Breast epithelium (tissue), 3 donors: ENCODE measurements around the gene RAB9B.

Source experiments
- POLR2A ChIP-seq: fragments of 450-650 bp; IDR thresholded peaks from one replicate; pipeline ENCODE4 v1.6.1; 2016; ENCODE audit warnings: antibody characterized with exemption, mild to moderate bottlenecking, moderate library complexity
- TF ChIP-seq, protein P1 (sequence below), 3 donors: fragments of 450-650 bp; IDR thresholded peaks; one replicate each; pipeline ENCODE4 v1.5.1; 2016 to 2017; ENCODE audit warnings: antibody characterized with exemption in 3 of 3, mild to moderate bottlenecking in 3 of 3, moderate library complexity in 3 of 3

DNA sequence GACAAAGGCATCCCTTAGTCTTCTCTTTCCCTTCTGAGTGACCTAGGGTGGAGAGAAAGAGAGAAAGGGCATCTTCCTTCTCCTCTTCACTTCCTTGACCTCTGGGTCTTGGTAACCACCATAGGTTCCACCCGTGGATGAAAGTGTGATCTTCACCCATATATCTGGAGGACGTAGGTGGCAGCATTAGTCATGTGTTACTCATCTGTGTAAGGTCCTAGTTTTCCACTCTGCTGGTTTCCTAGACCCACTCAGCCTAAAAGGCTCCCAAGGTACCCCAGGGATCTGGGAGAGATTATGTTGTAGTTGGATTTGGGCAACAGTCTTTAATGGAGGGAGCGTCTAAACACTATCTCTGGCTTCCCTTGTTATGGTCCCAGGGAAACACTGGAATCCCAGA, 45.5 kb upstream of the RAB9B start:
- TF ChIP-seq, protein P1, sequence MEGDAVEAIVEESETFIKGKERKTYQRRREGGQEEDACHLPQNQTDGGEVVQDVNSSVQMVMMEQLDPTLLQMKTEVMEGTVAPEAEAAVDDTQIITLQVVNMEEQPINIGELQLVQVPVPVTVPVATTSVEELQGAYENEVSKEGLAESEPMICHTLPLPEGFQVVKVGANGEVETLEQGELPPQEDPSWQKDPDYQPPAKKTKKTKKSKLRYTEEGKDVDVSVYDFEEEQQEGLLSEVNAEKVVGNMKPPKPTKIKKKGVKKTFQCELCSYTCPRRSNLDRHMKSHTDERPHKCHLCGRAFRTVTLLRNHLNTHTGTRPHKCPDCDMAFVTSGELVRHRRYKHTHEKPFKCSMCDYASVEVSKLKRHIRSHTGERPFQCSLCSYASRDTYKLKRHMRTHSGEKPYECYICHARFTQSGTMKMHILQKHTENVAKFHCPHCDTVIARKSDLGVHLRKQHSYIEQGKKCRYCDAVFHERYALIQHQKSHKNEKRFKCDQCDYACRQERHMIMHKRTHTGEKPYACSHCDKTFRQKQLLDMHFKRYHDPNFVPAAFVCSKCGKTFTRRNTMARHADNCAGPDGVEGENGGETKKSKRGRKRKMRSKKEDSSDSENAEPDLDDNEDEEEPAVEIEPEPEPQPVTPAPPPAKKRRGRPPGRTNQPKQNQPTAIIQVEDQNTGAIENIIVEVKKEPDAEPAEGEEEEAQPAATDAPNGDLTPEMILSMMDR (IDR thresholded peaks at IDR 0.05) = no peak
- no peak for TF ChIP-seq POLR2A
